Cerebellar nuclear complex (tissue), 1 donor: Measurements from ENCODE around the gene EMILIN1.
"Not testable (repeated sequence)": the region's sequence is repeated elsewhere in the genome, so short reads cannot be mapped to it uniquely, and the experiment has no call there.

ENCODE experiments used
- DNase-seq, 2 experiments: peaks; one replicate each; lab custom pipeline; 2025; lab: John Stamatoyannopoulos, UW

EMILIN1 gene

GRCh38 chr2:27094353-27094984 lies 16.1 kb downstream of the EMILIN1 start:
- DNase-seq: no peak

DNA sequence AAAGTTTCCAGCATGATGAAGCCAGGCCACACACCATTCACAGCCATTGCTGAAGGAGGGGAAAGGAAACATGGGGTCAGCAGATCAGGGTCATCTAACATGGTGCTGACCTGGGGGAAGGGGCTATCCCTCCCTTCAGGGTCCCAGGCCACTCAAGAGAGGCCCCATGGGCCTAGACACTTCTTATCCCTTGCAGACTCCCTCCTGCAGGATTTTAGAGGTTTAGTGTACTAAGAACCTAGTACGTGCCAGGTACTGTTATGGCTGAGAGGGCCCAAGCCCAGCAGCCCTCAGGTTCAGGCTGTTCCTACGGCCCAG lies 17.0 kb downstream of the EMILIN1 start:
- DNase-seq: no peak

- peak; percentile 12 to 34 for DNase-seq
Observed at GRCh38 chr2:27095745-27096651, 17.6 kb downstream of the EMILIN1 start.

GRCh38 chr2:27096748-27097297 lies 18.4 kb downstream of the EMILIN1 start:
- no peak for DNase-seq

- DNase-seq: no peak
Observed at GRCh38 chr2:27097341-27097740, 18.9 kb downstream of the EMILIN1 start.

DNA sequence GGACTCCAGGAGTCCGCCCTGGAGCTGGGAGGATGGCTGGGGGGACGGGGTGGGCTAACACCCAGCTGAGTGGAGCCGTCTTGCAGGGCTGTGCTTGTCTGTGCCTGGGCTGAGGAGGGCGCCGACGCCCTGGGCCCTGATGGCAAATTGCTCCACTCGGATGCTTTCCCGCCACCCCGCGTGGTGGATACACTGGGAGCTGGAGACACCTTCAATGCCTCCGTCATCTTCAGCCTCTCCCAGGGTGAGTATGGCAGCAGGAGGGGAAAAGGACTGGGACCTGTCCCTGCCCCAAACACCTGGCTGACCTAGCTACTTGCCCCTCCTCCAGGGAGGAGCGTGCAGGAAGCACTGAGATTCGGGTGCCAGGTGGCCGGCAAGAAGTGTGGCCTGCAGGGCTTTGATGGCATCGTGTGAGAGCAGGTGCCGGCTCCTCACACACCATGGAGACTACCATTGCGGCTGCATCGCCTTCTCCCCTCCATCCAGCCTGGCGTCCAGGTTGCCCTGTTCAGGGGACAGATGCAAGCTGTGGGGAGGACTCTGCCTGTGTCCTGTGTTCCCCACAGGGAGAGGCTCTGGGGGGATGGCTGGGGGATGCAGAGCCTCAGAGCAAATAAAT lies 21.0 kb downstream of the EMILIN1 start:
- no peak for DNase-seq

- no peak for DNase-seq
Observed at GRCh38 chr2:27100036-27100435, 21.6 kb downstream of the EMILIN1 start.

- no peak for DNase-seq
Observed at GRCh38 chr2:27102329-27102728, 23.9 kb downstream of the EMILIN1 start.

- DNase-seq: no peak
Observed at GRCh38 chr2:27105981-27106380, 27.6 kb downstream of the EMILIN1 start.

DNA sequence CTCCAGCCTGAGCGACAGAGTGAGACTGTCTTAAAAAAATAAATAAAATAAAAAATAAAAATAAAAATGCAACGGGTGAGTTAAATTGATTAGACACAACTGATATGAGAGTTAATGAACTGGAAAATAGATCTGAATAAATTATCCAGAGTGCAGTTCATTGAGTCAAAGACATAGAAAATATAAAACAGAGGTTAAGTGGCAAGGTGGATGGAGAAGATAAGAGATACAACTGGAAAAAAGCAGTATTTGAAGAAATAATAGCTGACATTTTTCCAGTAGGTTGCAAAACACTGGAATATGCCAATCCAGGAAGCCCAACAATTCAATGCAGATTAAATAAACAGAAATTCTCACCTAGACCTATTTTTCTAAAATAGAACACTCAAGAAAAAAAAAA lies 29.8 kb downstream of the EMILIN1 start:
- no peak for DNase-seq

GRCh38 chr2:27109083-27109482 lies 30.7 kb downstream of the EMILIN1 start:
- no peak for DNase-seq

DNA sequence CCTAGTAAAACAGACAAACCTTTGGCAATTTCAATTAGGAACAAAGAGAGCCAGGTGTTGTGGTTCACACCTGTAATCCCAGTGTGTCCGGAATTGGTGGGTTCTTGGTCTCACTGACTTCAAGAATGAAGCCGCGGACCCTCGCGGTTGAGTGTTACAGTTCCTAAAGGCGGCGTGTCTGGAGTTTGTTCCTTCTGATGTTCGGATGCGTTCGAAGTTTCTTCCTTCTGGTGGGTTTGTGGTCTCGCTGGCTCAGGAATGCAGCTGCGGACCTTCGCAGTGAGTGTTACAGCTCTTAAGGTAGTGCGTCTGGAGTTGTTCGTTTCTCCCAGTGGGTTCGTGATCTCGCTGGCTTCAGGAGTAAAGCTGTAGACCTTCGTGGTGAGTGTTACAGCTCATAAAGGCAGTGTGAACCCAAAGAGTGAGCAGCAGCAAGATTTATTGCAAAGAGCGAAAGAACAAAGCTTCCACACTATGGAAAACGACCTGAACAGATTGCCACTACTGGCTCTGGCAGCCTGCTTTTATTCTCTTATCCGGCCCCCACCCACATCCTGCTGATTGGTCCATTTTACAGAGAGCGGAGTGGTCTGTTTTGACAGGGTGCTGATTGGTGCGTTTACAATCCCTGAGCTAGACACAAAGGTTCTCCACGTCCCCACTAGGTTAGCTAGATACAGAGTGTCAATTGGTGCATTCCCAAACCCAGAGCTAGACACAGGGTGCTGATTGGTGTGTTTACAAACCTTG lies 32.4 kb downstream of the EMILIN1 start:
- not testable (repeated sequence) for DNase-seq

DNA sequence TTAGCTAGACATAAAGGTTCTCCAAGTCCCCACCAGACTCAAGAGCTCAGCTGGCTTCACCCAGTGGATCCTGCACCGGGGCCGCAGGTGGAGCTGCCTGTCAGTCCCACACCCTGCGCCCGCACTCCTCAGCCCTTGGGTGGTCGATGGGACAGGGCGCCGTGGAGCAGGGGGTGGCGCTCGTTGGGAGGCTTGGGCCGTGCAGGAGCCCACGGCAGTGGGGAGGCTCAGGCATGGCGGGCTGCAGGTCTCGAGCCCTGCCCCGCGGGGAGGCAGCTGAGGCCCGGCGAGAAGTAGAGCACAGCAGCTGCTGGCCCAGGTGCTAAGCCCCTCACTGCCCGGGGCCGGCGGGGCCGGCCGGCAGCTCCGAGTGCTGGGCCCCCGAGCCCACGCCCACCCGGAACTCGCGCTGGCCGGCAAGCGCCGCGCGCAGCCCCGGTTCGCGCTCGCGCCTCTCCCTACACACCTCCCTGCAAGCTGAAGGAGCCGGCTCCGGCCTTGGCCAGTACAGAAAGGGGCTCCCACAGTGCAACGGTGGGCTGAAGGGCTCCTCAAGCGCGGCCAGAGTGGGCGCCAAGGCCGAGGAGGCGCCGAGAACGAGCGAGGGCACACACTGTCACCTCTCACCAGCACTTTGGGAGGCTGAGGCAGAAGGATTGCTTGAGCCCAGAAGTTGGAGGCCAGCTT lies 33.1 kb downstream of the EMILIN1 start:
- DNase-seq: not testable (repeated sequence)

GRCh38 chr2:27115519-27115918 lies 37.1 kb downstream of the EMILIN1 start:
- DNase-seq: no peak

DNA sequence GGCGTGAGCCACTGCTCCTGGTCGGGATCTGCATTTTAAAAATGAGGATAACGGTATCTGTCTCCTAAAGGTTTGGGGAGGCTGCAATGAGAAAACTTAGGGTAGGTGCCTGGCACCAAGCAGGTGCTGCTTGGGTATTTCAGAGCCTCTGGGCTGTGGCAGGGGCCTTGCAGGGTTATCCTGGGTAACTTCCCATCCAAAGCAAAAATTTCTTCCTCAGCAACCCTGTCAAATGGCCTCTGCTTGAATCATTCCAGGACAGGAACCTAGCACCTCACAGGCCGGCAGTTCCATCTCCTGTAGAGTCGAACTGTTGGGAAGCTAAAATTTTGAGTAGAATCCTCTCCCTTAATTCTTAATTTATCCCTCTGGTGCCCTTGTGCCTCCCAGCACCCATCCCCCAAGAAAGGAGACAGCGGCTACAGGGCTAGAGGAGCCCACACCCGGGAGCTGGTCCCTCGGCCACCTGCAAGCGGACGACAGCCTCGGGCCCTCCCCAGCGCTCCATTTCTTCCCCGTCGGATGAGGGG lies 39.6 kb downstream of the EMILIN1 start:
- DNase-seq: no peak

DNA sequence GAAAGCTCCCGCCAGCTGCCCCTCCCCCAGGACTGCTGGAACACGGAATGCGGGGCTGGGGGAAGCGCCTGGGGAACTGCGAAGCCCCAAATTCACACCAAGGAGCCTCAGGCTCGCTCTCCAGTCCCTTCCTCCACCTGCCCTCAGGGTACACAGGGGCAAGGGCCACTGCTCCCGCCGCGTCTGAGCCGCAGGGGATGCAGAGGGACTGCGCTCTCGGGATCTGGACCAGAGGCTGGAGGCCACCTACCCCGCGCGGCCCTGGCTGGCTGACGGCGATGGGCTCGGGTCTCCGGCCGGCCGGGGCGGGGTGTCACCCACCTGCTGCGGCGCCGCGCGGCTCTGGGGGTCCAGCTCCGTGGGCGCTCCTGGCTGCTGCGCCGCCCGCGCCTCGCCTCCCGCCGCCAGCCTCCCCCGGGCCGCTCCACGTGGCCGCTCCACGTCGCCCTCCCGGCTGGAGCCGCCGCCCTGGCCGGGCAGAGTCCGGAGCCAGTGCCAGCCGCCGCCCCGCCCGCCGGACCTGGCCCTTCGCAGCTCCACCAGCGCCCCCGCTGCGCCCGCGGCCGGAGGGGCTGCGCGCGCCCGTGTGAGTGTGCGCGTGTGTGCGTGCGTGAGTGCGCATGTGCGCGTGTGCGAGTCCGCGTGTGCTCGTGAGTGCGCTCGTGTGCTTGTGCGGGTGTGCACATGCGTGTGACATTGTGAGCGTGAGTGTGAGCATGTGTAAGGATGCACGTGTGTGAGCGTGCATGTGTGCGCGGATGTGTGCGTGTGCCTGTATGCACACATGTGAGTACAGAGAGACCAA lies 40.3 kb downstream of the EMILIN1 start, which contains the start of gene CGREF1:
Gene CGREF1, minus strand, starts transcription at position 604 of the 805 bp plus-strand sequence. CDS start 14,762 bp downstream, outside the sequence.
- DNase-seq: no peak

GRCh38 chr2:27119330-27119670 lies 40.9 kb downstream of the EMILIN1 start:
- DNase-seq: not testable (repeated sequence)

DNA sequence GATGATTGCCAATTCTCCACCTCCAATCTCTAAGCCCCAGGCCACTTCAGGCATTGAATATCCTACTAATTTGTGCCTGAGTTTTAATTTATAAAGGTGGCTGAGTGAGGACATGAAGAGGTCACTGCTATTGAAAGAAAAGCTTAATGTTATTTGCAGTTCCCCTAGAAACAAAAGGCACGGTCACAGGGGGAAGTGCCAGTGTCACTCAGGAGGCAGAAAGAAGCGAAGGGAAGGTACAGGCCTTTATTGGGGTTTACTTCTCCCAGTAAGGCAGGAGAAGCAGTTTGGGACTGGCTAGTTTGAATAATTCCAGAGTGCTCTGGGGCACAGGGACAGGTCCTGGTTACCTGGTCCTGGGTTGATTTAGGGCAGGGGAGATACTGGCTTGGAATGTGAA lies 43.5 kb downstream of the EMILIN1 start:
- DNase-seq: no peak

GRCh38 chr2:27122791-27123190 lies 44.4 kb downstream of the EMILIN1 start:
- no peak for DNase-seq
